GM18508 (cell line): Measurements from ENCODE around the gene FAM3C.

ENCODE experiments used
- ATAC-seq: cut with Tn5 transposase; IDR thresholded peaks from one replicate; pipeline ENCODE4 v1.9.1; 2021; ENCODE audit warnings: moderate number of reproducible peaks; ENCODE audit not compliant: insufficient read depth, unreplicated experiment

Gene FAM3C

GRCh38 chr7:121383235-121383910 is 12.7 kb downstream of the FAM3C start:
- ATAC-seq, result no peak

- ATAC-seq, result no peak
Measured at GRCh38 chr7:121382473-121382872, 13.6 kb downstream of the FAM3C start.

- ATAC-seq, result no peak
Measured at GRCh38 chr7:121379930-121380329, 16.2 kb downstream of the FAM3C start.

GRCh38 chr7:121376979-121377378 is 19.1 kb downstream of the FAM3C start:
- ATAC-seq, result no peak

- ATAC-seq, result no peak
Measured at GRCh38 chr7:121373177-121373576, 22.9 kb downstream of the FAM3C start.

- ATAC-seq, result peak; percentile 93
Measured at GRCh38 chr7:121372376-121373010, 23.6 kb downstream of the FAM3C start.

GRCh38 chr7:121371883-121372282 is 24.2 kb downstream of the FAM3C start:
- no peak for ATAC-seq

- no peak for ATAC-seq
Measured at GRCh38 chr7:121371367-121371766, 24.7 kb downstream of the FAM3C start.

GRCh38 chr7:121369462-121369861 is 26.6 kb downstream of the FAM3C start:
- no peak for ATAC-seq

- no peak for ATAC-seq
Measured at GRCh38 chr7:121366852-121367431, 29.2 kb downstream of the FAM3C start.

- no peak for ATAC-seq
Measured at GRCh38 chr7:121360564-121360963, 35.5 kb downstream of the FAM3C start.

GRCh38 chr7:121355574-121355973 is 40.5 kb downstream of the FAM3C start:
- ATAC-seq, result no peak

- no peak for ATAC-seq
Measured at GRCh38 chr7:121352323-121352722, 43.8 kb downstream of the FAM3C start.

GRCh38 chr7:121351682-121352081 is 44.4 kb downstream of the FAM3C start:
- ATAC-seq, result no peak

GRCh38 chr7:121344497-121344896 is 51.6 kb downstream of the FAM3C start:
- no peak for ATAC-seq

GRCh38 chr7:121344093-121344492 is 52.0 kb downstream of the FAM3C start:
- ATAC-seq, result no peak

GRCh38 chr7:121343302-121343701 is 52.8 kb downstream of the FAM3C start:
- no peak for ATAC-seq

- no peak for ATAC-seq
Measured at GRCh38 chr7:121342631-121343030, 53.5 kb downstream of the FAM3C start.

- no peak for ATAC-seq
Measured at GRCh38 chr7:121341933-121342332, 54.2 kb downstream of the FAM3C start.

- no peak for ATAC-seq
Measured at GRCh38 chr7:121339082-121339481, 57.0 kb downstream of the FAM3C start.

GRCh38 chr7:121337398-121337797 is 58.7 kb downstream of the FAM3C start:
- no peak for ATAC-seq

GRCh38 chr7:121336579-121336978 is 59.5 kb downstream of the FAM3C start:
- no peak for ATAC-seq
